ENCODE measurements around the gene ADD3.

Gene ADD3

GRCh38 chr10:110006358-110007160, 1.2 kb upstream of the ADD3 start:
- DNase-seq: no peak

- peak in 1 of 2 experiments; percentile 46 for DNase-seq
These were observed 553 bp upstream of the ADD3 start for GRCh38 chr10:110007161-110007700.

GRCh38 chr10:110008518-110009339, 945 bp downstream of the ADD3 start:
- peak in 1 of 2 experiments; percentile 42 for DNase-seq

- no peak for DNase-seq
These were observed 2.1 kb downstream of the ADD3 start for GRCh38 chr10:110009736-110010475.

- DNase-seq: no peak
These were observed 2.9 kb downstream of the ADD3 start for GRCh38 chr10:110010486-110011378.

- DNase-seq: no peak
These were observed 3.9 kb downstream of the ADD3 start for GRCh38 chr10:110011681-110012080.

GRCh38 chr10:110013630-110014293, 6.0 kb downstream of the ADD3 start:
- DNase-seq: no peak

- DNase-seq: peak; percentile 29 to 43
These were observed 8.3 kb downstream of the ADD3 start for GRCh38 chr10:110016039-110016438.

GRCh38 chr10:110017052-110017451, 9.3 kb downstream of the ADD3 start:
- DNase-seq: no peak

- DNase-seq: no peak
These were observed 10.1 kb downstream of the ADD3 start for GRCh38 chr10:110017907-110018306.

- no peak for DNase-seq
These were observed 12.5 kb downstream of the ADD3 start for GRCh38 chr10:110020265-110020664.

- DNase-seq: no peak
These were observed 15.1 kb downstream of the ADD3 start for GRCh38 chr10:110022716-110023504.

- DNase-seq: no peak
These were observed 16.1 kb downstream of the ADD3 start for GRCh38 chr10:110023785-110024465.

- DNase-seq: no peak
These were observed 21.7 kb downstream of the ADD3 start for GRCh38 chr10:110029450-110029849.

- no peak for DNase-seq
These were observed 25.3 kb downstream of the ADD3 start for GRCh38 chr10:110032801-110033700.

GRCh38 chr10:110033701-110034235, 26.0 kb downstream of the ADD3 start:
- no peak for DNase-seq

- DNase-seq: no peak
These were observed 26.8 kb downstream of the ADD3 start for GRCh38 chr10:110034596-110034995.
